T-cell (primary cell): ENCODE results near the gene GTF3A. TPM values are rescaled to one million over a fixed set of nuclear protein-coding genes. Genes with fewer than 3 reads are reported as not detected.

Source experiments
- ATAC-seq, 4 experiments: fragments of 200-7000 bp in 3 of 4; fragments of 150-1000 bp in 1 of 4; cut with Tn5 transposase; replicated peaks in 1 of 4; 1 replicate in 3 of 4; 2 replicates in 1 of 4; pipeline ENCODE4 v1.10.0; 2021; ENCODE audit warnings: moderate library complexity in 3 of 4, mild to moderate bottlenecking in 2 of 4, moderate number of reproducible peaks in 1 of 4
- CTCF ChIA-PET, 2 donors: fragments of 300-600 bp; sonication (Branson Sonifier 250); formaldehyde crosslinking; loops; one replicate each; lab custom pipeline; 2022; ENCODE audit warnings: antibody characterized with exemption in 2 of 2; lab: Charles Lee
- POLR2A ChIA-PET, 2 donors: fragments of 300-600 bp; sonication (Branson Sonifier 250); formaldehyde crosslinking; loops; one replicate each; lab custom pipeline; 2022; ENCODE audit warnings: antibody characterized with exemption in 2 of 2; lab: Charles Lee
- DNase-seq, 35 experiments: peaks; one replicate each; pipeline versions ENCODE4 v3.0.0 to v3.0.0-alpha.2; 2013 to 2023
- H3K27ac ChIP-seq: one replicate; pipeline ENCODE4 v1.5.1; 2013; ENCODE audit warnings: low read length
- H3K27me3 ChIP-seq, 2 experiments: replicated peaks in 1 of 2; 1 replicate in 1 of 2; 2 replicates in 1 of 2; pipeline versions ENCODE4 v1.6.1 to v1.7.0; 2013; ENCODE audit warnings: low read length in 1 of 2, mixed read lengths in 1 of 2; ENCODE audit not compliant: control insufficient read depth in 2 of 2, insufficient read depth in 2 of 2; ENCODE audit errors: extremely low read depth in 1 of 2
- H3K36me3 ChIP-seq, 2 donors: 1 replicate in 1 of 2; 2 replicates in 1 of 2; pipeline versions ENCODE4 v1.6.1 to v1.7.0; 2013; ENCODE audit warnings: low read length in 1 of 2; ENCODE audit not compliant: control insufficient read depth in 2 of 2, insufficient read depth in 1 of 2; ENCODE audit errors: extremely low read depth in 1 of 2
- H3K4me1 ChIP-seq, 2 experiments: 1 replicate in 1 of 2; 2 replicates in 1 of 2; pipeline versions ENCODE4 v1.6.1 to v1.7.0; 2013; ENCODE audit warnings: low read length in 2 of 2, mixed read lengths in 1 of 2; ENCODE audit not compliant: insufficient read depth in 2 of 2, control insufficient read depth in 1 of 2; ENCODE audit errors: extremely low read depth in 1 of 2
- H3K4me3 ChIP-seq, 2 donors: 1 replicate in 1 of 2; 2 replicates in 1 of 2; pipeline versions ENCODE4 v1.5.1 to v1.7.0; 2013; ENCODE audit warnings: mild to moderate bottlenecking in 2 of 2, low read length in 1 of 2, moderate library complexity in 1 of 2; ENCODE audit not compliant: control insufficient read depth in 1 of 2; ENCODE audit errors: extremely low read depth in 1 of 2
- H3K9me3 ChIP-seq: 2 replicates; pipeline ENCODE4 v1.7.0; 2013
- H3K27ac Mint-ChIP-seq, 2 donors: one replicate each; pipeline ENCODE4 v1.8.0; 2020 to 2021; ENCODE audit warnings: mild to moderate bottlenecking in 2 of 2, mixed read lengths in 2 of 2
- H3K27me3 Mint-ChIP-seq, 2 donors: one replicate each; pipeline ENCODE4 v1.8.0; 2021 to 2022; ENCODE audit warnings: mixed read lengths in 2 of 2
- H3K36me3 Mint-ChIP-seq: one replicate; pipeline ENCODE4 v1.8.0; 2021; ENCODE audit warnings: mixed read lengths
- H3K4me1 Mint-ChIP-seq, 3 donors: one replicate each; pipeline ENCODE4 v1.8.0; 2020 to 2022; ENCODE audit warnings: mixed read lengths in 3 of 3, mild to moderate bottlenecking in 1 of 3
- H3K4me3 Mint-ChIP-seq, 3 donors: one replicate each; pipeline ENCODE4 v1.8.0; 2020 to 2022; ENCODE audit warnings: mild to moderate bottlenecking in 3 of 3, mixed read lengths in 3 of 3, moderate library complexity in 3 of 3
- H3K9me3 Mint-ChIP-seq, 3 donors: one replicate each; pipeline ENCODE4 v1.8.0; 2020 to 2022; ENCODE audit warnings: mixed read lengths in 3 of 3
- WGBS: methylation state at CpG from one replicate; pipeline ENCODE4 v1.1.5; 2013; ENCODE audit warnings: missing lambda C conversion rate; ENCODE audit not compliant: insufficient coverage; 5-methylcytosine and 5-hydroxymethylcytosine counted together
- total RNA-seq, 35 experiments: library from RNA in 6 of 35; stranded (reverse) in 6 of 35; fragments of 120-200 nt in 1 of 35; gene quantifications; one replicate each; pipeline versions ENCODE4 v1.2.1 to v1.2.4 and lab custom pipeline; 2013 to 2026

The GTF3A gene
- total RNA-seq, 5 donors from 2014 or later (not counting 1 experiment from before 2014, with no cell fraction given), result 144 to 266 (median 229) TPM

- peak in 20 of 35 experiments; percentile 22 to 57 (median 34) for DNase-seq
- Histone ChIP-seq H3K36me3 (peaks cover 0 to 4% of the 10 kb centered on the region in 2 donors), H3K9me3 (no peaks in the 10 kb centered on the region), H3K27ac (peak overlapping the region; percentile 75), H3K4me3 (peak overlapping the region in 1 of 2 donors; percentile 10), H3K27me3 (no peaks in the 10 kb centered on the region), H3K4me1 (peaks cover 33 to 58% of the 10 kb centered on the region in 2 experiments)
- H3K36me3 Mint-ChIP-seq, result peaks cover 21% of the 10 kb centered on the region
- peak overlapping the region; percentile 59 to 89 (median 61) for H3K4me3 Mint-ChIP-seq
- no CpG with 5 or more reads among the region's 7 CpGs for WGBS
- H3K4me1 Mint-ChIP-seq, result peaks cover 72 to 75% (median 74%) of the 10 kb centered on the region in 3 donors
- H3K27ac Mint-ChIP-seq, result peak overlapping the region; percentile 93
- ChIA-PET POLR2A (interaction anchor here (0.6 to 1.3 kb wide), 7 partner anchors 8 to 1265 kb away, joined by 4 to 10 read pairs (median 8); no protein-coding TSS in a partner anchor), CTCF (interaction anchor here (0.6 to 1.3 kb wide), 6 partner anchors 18 to 380 kb away, joined by 3 to 7 read pairs (median 4); partner anchors contain the start of gene LNX2 (in 2 of the 2))
- H3K27me3 Mint-ChIP-seq, result no peaks in the 10 kb centered on the region
- H3K9me3 Mint-ChIP-seq, result no peaks in the 10 kb centered on the region
- no peak for ATAC-seq
These were observed 22.7 kb downstream of the GTF3A start for GRCh38 chr13:27446986-27447583.

- 95% methylated on average over 3 of the region's 4 CpGs for WGBS
- DNase-seq (no peak), ATAC-seq (no peak)
- POLR2A ChIA-PET, result interaction anchor here (1.1 to 1.2 kb wide), 2 partner anchors 22 kb away, joined by 5 to 7 read pairs; no protein-coding TSS in a partner anchor
- CTCF ChIA-PET, result interaction anchor here (0.6 to 1.9 kb wide), 11 partner anchors 19 to 203 kb away, joined by 3 to 13 read pairs (median 4); partner anchors contain the start of genes GTF3A (in 1 of the 2) and LNX2 (in 1 of the 2)
- H3K9me3 Mint-ChIP-seq, result no peaks in the 10 kb centered on the region
- H3K27ac Mint-ChIP-seq, result peak overlapping the region; percentile 98 to 99
- no peak overlapping the region for H3K4me3 ChIP-seq
- H3K9me3 ChIP-seq, result no peaks in the 10 kb centered on the region
- H3K4me1 ChIP-seq, result peaks cover 30 to 50% of the 10 kb centered on the region in 2 experiments
- peaks cover 64 to 67% (median 65%) of the 10 kb centered on the region in 3 donors for H3K4me1 Mint-ChIP-seq
- no peaks in the 10 kb centered on the region for H3K27me3 ChIP-seq
- peak overlapping the region; percentile 51 for H3K27ac ChIP-seq
- peaks cover 14% of the 10 kb centered on the region for H3K36me3 Mint-ChIP-seq
- H3K4me3 Mint-ChIP-seq, result peak overlapping the region; percentile 89 to 95 (median 94)
- H3K36me3 ChIP-seq, result no peaks in the 10 kb centered on the region
- no peaks in the 10 kb centered on the region for H3K27me3 Mint-ChIP-seq
These were observed 23.9 kb downstream of the GTF3A start for GRCh38 chr13:27448308-27448707.

- no peaks in the 10 kb centered on the region for H3K36me3 ChIP-seq
- H3K9me3 ChIP-seq, result no peaks in the 10 kb centered on the region
- WGBS, result 60% methylated on average over 14 of the region's 15 CpGs
- no peak for DNase-seq
- ATAC-seq, result no peak
- H3K36me3 Mint-ChIP-seq, result peaks cover 14% of the 10 kb centered on the region
- H3K27me3 Mint-ChIP-seq, result no peaks in the 10 kb centered on the region
- ChIA-PET CTCF (interaction anchor here (0.6 to 2.8 kb wide), 8 partner anchors 16 to 109 kb away, joined by 3 to 29 read pairs (median 6); partner anchors contain the start of gene GTF3A (in 1 of the 2)), POLR2A (interaction anchor here (0.6 to 1.6 kb wide), 4 partner anchors 11 to 23 kb away, joined by 3 to 7 read pairs (median 4); no protein-coding TSS in a partner anchor)
- H3K27ac ChIP-seq, result peak overlapping the region; percentile 97
- H3K4me3 Mint-ChIP-seq, result peak overlapping the region; percentile 89 to 95 (median 94)
- no peaks in the 10 kb centered on the region for H3K27me3 ChIP-seq
- H3K27ac Mint-ChIP-seq, result peak overlapping the region; percentile 98 to 99
- H3K4me1 ChIP-seq, result peaks cover 30 to 50% of the 10 kb centered on the region in 2 experiments
- no peaks in the 10 kb centered on the region for H3K9me3 Mint-ChIP-seq
- H3K4me3 ChIP-seq, result peak overlapping the region; percentile 95 to 97
- peaks cover 64 to 68% (median 67%) of the 10 kb centered on the region in 3 donors for H3K4me1 Mint-ChIP-seq
These were observed 24.7 kb downstream of the GTF3A start for GRCh38 chr13:27449081-27449603.

GRCh38 chr13:27449936-27450828 is 25.8 kb downstream of the GTF3A start, which contains the start of gene MTIF3:
Gene MTIF3 (minus strand): TSS chr13:27450564. CDS start chr13:27440448, 10,116 bp downstream.
- DNase-seq, result peak; percentile 95 to 99 (median 97)
- ChIA-PET POLR2A (interaction anchor here (0.6 to 2.1 kb wide), 7 partner anchors 10 to 171 kb away, joined by 3 to 11 read pairs (median 5); partner anchors contain the start of genes GTF3A (in 1 of the 2), LNX2 (in 1 of the 2) and POLR1D (in 1 of the 2)), CTCF (interaction anchor here (0.6 to 2.8 kb wide), 6 partner anchors 17 to 79 kb away, joined by 3 to 29 read pairs (median 6); partner anchors contain the start of gene GTF3A (in 1 of the 2))
- peak within 1 kb of the TSS; percentile 97 for H3K27ac ChIP-seq
- H3K4me3 ChIP-seq, result peak within 1 kb of the TSS; percentile 95 to 97
- H3K9me3 Mint-ChIP-seq, result no peaks in the 10 kb centered on the region
- peaks cover 11% of the 10 kb centered on the region for H3K36me3 Mint-ChIP-seq
- ATAC-seq, result peak; percentile 83 to 90 (median 85)
- H3K36me3 ChIP-seq, result no peaks in the 10 kb centered on the region
- peak within 1 kb of the TSS; percentile 89 to 95 (median 94) for H3K4me3 Mint-ChIP-seq
- under 1% methylated on average over 72 of the region's 81 CpGs for WGBS
- H3K9me3 ChIP-seq, result no peaks in the 10 kb centered on the region
- no peaks in the 10 kb centered on the region for H3K27me3 Mint-ChIP-seq
- no peaks in the 10 kb centered on the region for H3K27me3 ChIP-seq
- H3K4me1 ChIP-seq, result peaks cover 31 to 48% of the 10 kb centered on the region in 2 experiments
- peaks cover 61 to 67% (median 62%) of the 10 kb centered on the region in 3 donors for H3K4me1 Mint-ChIP-seq
- peak within 1 kb of the TSS; percentile 98 to 99 for H3K27ac Mint-ChIP-seq

- H3K4me3 Mint-ChIP-seq, result peak overlapping the region; percentile 89 to 95 (median 94)
- peaks cover 62 to 68% (median 62%) of the 10 kb centered on the region in 3 donors for H3K4me1 Mint-ChIP-seq
- no peaks in the 10 kb centered on the region for H3K9me3 ChIP-seq
- POLR2A ChIA-PET, result interaction anchor here in 1 of 2 donors (0.6 to 2.1 kb wide), 3 partner anchors 19 to 215 kb away, joined by 4 to 11 read pairs (median 5); no protein-coding TSS in a partner anchor
- 0% methylated on average over 22 of the region's 34 CpGs for WGBS
- DNase-seq (peak in 13 of 35 experiments; percentile 8 to 44 (median 25)), ATAC-seq (peak in 3 of 4 experiments; percentile 2 to 5 (median 3))
- H3K4me3 ChIP-seq, result peak overlapping the region; percentile 95 to 97
- no peaks in the 10 kb centered on the region for H3K9me3 Mint-ChIP-seq
- peak overlapping the region; percentile 98 to 99 for H3K27ac Mint-ChIP-seq
- H3K36me3 Mint-ChIP-seq, result peaks cover 7% of the 10 kb centered on the region
- H3K4me1 ChIP-seq, result peaks cover 36 to 44% of the 10 kb centered on the region in 2 experiments
- no peaks in the 10 kb centered on the region for H3K27me3 ChIP-seq
- H3K27me3 Mint-ChIP-seq, result no peaks in the 10 kb centered on the region
- no peaks in the 10 kb centered on the region for H3K36me3 ChIP-seq
- H3K27ac ChIP-seq, result peak overlapping the region; percentile 97
- CTCF ChIA-PET, result interaction anchor here (0.5 to 2.8 kb wide), 4 partner anchors 22 to 57 kb away, joined by 4 to 29 read pairs (median 7); partner anchors contain the start of gene GTF3A (in 1 of the 2)
These were observed 26.6 kb downstream of the GTF3A start for GRCh38 chr13:27450921-27451471.
